Brain pericyte (primary cell): ENCODE results near the gene TIFAB.

Experiments used
- DNase-seq: peaks from one replicate; pipeline ENCODE4 v3.0.0-alpha.2; 2012; ENCODE audit warnings: low read depth, low spot score

TIFAB gene

DNA sequence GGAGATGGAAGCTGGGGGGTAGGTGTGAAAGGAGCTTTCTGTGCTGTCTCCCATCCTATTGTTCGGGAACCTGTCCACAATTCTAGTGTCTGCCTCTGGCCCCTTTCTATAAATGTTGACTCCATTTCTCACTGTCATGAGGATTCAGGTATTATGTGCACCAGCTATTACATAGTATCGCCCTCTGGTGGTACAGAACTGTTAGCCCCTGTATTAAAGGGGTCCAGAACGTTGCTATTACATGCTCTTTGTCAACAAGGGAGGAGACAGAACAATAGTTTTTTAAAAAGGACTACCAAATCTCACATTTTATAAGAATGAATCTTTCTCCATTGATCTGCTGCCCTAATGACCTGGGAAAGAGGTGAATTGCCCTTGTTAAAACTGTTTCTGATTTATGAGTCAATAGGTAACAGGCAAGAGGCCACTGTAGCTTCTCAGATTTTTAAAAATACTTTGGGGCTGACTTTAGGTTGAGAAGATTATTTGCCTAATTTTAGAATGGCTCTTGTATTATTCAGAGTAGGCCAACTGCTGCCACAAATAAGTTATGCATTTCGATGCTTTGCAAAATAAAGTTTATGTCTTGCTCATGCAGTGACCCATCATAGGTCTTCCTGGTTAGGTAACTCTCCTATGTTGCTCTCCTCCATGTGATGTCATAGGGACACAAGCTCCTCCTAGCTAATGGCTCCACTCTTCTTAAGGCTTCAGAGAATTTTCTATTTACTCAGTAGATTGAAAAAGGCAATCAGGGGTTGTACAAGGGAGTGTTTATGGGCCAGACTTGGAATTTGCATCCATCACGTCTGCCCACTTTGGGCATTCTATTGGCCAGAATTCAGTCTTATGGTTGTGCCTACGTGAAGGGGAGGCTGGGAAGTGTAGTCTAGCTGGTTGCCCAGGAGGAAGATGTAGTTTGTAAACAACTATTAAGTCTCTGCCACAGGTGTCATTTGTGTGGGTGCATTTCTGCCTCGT lies 25.8 kb downstream of the TIFAB start:
- DNase-seq, result no peak

DNA sequence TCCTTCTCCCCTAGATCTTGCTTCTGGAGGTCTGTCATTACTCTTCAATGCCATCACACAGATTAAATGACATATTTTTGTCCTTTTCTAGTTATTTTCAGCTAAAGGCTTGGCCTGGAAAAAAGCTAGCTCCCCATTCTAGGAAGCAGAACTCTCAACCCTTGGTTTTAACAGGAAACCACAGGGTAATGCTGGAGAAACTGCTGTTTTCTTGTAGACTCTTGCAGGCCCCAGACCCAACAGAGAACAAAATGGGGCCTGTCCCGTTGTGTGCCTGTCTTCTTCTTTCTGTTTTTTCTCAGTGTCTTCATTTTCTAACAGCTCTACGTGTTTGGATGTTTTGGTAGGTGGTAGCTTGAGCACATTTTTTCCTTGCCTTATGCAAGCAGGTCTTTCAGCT lies 26.5 kb downstream of the TIFAB start:
- DNase-seq, result no peak

DNA sequence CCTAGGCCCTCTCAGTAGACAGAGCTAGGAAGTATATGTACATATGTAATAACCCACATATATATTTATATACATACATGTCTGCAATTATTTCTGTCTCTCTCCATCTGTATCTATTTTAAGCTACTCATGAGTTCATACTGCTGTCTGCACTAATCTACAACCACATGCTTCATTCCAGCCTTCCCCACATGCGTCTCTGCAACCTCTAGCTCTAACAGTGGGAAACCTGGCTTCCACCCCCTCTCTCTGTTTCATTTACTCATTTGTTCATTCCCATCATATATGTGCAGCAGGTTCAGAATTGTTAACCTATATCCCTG lies 28.3 kb downstream of the TIFAB start:
- DNase-seq, result no peak

DNA sequence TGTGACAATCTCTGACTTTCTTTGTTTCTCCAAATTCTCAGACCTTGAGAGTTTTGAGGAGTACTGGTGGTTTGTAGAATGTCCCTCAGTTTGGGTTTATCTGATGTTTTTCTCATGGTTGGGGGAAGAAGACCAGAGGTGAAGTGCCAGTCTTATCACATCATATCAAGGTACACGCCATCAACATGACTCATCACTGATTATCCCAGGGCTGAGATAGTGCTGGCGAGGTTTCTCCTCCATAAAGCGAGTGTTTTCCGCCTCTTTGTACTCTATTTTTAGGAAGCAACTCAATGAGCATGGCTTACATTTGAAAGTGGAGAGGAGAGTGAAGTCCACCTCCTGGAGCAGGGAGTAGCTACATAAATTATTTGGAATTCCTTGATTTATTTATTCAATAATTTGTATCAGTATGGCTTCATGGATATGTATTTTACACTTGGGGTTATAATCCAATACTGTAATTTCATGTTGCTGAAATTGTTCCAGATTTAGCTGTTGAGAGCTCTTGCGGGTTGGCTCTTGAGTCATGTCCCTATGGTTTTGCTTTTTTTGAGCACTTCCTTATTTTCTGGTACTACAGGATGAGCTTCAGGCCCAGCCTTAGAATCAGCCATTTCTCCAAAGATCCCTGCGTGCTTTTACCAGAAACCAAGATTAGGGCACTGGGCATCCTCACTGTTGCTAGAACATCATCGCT lies 28.9 kb downstream of the TIFAB start:
- DNase-seq, result no peak

DNA sequence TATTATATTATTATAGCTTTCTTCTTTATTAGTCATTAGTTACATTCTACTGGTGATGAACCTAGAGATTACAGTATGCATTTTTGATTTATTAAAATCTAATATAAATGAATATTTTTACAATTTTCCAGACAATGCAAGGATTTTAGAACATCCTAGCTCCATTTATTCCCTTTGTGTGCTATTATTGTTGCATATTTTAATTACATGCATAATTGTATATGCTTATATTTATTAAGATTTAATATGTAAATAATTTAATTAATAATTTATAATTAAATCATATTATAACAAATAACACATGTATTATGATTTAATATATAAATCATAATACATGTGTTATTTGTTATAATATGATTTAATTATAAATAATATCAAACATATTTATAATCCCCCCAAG lies 29.7 kb downstream of the TIFAB start:
- no peak for DNase-seq

DNA sequence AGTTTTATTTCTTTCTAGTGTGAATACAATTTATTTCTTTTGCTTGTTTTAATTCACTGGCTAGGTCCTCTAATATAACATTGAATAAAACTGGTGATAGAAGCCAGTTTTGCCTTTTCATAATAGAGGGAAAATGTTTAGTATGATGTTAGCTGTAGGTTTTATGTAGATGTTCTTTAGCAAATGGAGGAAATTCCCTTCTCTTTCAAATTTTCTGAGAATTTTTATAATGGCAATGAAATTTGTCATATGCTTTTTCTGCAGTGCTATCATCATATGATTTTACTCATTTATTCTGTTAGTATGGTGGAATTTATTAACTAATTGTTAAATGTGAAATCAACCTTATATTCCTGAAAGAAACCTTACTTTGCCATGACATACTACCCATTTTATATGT lies 35.1 kb downstream of the TIFAB start:
- no peak for DNase-seq

DNA sequence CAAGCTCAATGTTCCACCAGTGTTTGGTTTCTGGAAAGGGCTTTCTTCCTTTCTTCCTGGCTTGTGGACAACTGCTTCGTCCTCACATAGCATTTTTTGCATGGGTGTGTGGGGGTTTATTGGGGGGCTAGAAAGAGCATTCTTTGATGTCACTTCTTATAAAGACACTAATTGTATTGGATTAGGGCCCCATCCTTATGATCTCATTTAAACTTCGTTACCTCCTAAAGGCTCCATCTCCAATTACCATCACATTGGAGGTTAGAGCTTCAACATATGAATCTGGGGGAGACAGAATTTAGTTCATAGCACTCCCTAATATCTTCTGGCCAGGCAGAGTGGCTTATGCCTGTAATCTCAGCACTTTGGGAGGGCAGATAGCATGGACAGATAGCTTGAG lies 47.1 kb downstream of the TIFAB start:
- no peak for DNase-seq

DNA sequence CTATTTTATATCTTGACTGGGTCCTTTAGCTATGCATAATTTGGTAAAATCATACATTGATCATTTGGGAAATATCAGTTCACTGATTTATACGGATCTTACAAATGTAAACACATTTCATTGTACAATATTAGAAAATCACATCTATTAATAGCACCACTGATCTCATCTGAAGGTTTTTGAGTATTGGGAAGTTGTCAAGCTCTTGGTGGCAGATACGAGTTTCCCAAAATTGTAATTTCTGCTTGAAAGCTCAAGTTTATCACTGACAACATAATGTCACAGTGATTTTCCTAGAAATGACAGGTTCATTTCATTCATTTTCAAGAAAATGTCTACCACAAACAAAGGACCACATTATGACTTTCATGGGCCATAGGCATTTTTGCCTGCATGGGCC lies 50.1 kb downstream of the TIFAB start:
- no peak for DNase-seq

DNA sequence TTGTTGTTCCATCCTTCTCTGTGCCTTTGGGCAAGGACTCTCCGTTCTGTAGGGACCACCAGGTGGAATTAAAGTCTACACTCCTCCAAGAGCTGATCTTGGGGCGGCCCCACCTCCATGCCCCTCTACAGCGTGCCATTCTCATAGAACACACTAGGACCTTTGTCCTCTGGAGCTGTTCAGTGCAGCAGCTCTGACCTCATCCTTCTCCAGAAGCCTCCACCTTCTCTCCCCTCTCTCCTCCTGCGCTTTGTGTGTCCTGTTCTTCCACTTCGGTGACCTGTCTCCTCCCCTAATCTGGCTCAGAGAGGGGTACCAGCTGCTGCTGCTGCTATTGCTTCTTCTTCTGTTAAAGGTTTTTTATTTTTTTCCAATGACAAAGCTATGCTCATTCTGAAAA lies 51.3 kb downstream of the TIFAB start:
- DNase-seq, result no peak

DNA sequence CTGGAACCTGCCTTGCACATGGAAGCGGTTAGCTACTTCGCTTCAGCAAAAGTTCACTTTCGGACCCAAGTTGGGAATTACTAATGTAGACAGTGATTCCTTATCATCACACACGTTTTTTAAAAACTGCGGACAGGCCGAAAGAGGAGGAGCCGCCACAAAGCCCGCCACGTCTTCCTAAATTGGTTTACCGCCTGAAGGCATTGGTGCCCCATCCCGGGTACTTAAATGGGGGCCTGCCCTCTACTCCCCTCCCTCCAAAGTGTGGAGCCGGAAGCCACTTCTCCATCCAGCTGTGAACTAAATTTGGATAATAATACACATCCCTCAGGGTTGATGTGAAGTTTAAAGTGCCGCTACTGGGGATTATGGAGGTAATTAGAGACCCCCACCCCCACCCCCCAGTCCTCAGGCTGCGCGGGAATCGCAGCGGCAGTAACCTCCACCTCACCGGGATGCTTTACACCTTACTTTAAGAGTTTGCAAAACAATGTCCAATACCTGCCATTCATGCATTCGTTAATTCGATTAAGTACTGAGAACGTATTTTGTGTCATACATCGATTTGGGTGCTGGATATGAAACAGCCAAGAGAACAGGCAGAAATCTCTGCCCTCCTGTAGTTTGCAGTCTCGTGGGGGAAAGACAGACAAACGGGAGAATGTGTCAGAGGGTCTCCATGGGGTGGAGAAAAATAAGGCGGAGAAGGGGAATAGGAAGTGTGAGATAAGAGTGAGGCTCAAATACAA lies 52.2 kb downstream of the TIFAB start:
- DNase-seq, result no peak

DNA sequence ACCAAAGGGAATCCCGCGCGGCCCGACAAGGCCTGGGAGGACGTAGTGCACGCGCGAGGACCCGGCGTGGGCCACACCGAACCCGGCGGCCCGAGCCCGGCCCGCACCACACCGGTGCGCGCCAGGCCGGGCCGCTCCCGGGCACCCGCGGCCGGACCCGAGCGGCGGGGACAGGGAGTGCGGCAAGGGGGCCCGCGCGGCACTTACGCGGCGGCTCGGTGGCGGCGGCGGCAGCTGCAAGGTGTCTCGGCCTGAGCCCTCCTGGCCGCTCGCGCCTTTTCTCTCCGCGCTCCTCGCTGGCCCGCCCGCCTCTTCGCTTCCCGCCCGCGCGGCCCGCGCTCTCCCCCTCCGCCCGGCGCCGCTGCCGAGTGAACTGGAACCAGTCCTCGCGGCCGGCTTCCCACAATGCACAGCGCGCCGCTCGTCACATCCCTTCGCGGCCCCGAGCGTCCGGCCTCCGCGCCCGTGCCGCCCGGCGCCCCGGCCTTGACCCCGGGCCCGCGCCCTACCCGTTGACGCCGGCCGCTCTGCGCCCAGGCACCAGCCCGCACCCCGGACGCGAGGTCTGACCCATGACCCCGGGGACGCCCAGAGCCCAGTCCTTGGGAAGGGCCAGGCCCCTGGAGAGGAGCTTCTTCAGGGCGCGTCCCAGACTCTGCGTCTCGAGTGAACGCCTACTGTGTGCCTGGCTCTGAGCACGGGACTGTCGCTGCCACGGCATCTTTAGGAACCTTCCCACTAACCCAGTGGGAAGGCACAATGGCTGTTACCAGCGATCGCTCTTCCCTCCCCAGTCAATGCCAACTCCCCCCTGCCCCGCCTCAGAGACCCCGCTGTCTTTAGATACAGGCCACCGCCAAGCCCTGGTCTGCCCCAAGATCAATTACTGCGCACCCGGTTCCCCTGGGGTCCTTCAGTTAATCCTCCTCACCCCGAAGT lies 53.0 kb downstream of the TIFAB start, which contains the start of gene MACROH2A1:
Gene MACROH2A1 (minus strand): TSS at position 377 of the 939 bp plus-strand sequence. CDS start 10,138 bp downstream, outside the sequence.
- DNase-seq, result no peak

DNA sequence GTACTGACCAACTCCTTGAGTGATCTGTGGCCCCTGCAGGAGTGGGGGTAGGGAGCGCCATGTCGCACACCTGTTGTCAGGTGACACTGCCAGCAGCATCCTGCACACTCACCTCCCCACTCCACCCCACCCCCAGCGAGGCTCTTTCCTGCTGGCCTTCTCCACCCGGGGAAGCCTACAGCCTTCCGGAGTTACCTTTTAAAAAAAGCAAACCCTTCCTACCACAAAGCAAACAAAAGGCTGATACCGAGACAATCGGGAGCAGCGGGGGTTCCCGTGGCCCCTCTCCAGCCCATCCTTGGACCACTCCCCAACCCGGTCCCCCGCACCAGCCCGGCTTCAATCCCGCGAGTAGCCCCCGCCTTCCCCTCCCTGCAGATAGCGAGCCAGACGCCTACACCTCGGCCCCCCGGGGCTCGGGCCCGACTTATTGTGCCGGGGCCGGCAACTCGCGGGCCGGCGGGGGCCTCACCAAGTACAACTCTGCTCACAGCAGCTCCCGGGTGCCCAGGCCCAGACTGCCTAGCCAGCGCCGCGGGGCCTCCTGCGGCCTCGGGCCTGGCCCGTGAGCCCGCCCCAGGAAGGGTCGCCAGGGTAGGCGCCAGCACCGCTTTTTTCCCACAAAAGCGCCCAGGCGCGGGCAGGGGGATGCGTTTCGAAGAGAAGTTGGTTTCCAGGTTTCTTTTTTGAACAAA lies 53.8 kb downstream of the TIFAB start:
- no peak for DNase-seq
